ENCODE data around the gene XPO5. TPM values are rescaled to one million over a fixed set of nuclear protein-coding genes. Genes with fewer than 3 reads are reported as not detected.

XPO5 gene
- total and polyA plus RNA-seq, 12 donors = 10.9 to 70.6 (median 21.9) TPM

DNA sequence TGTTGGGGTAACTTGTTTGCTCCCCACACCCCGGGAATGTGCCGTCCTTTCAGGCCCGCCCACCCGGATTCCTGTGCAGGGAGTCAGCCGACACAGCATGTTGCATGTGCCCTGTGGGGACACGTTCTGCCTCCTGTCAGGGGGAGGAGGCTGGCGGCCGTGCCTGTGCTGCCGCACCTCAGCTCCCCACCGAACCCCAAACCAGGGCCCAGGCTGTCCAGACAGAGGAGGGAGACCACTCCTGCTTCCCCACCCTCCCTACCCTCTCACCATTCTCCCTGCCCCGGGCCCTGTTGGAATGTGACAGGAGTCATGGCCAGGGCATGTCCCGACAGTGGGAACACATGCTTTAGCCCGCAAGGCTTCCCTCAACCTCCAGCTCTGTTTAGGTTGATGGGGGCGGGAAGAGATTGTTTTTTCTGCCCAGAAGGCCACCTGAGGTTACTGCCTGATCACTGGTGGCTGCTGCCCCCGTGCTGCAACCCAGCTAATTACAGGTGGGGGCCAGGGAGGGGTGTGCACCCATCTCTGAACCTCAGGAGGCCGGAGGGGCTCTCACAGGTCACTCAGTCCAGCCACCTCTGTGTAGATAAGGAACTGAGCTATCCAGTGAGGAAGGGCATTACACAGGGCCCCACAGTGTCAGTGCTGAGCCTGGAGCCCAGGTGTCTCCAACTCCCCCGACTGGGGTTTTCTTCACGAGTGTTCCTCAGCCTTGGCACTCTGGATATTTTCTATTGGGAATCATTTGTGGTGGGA is 79.3 kb downstream of the XPO5 start:
- no peaks in the 10 kb centered on the region for H3K27me3 ChIP-seq
- H3K36me3 ChIP-seq (replicated peaks in 1 of 2) = peaks cover 0 to 36% of the 10 kb centered on the region in 2 donors
- no peaks in the 10 kb centered on the region for H3K9me3 ChIP-seq (replicated peaks in 1 of 3)
- DNase-seq = peak in 6 of 7 donors; percentile 40 to 67 (median 50)
- no peak overlapping the region for H3K4me3 ChIP-seq
- intact Hi-C loops (cut with DNase I) = loop anchor here (5.0 kb wide), 2 partner anchors 44 to 114 kb away; no protein-coding TSS in a partner anchor
- H3K4me1 ChIP-seq (replicated peaks in 1 of 2) = peaks cover 24 to 29% of the 10 kb centered on the region in 2 donors
- 34 to 43% (median 39%) methylated on average over 9 to 18 of the region's 18 CpGs for WGBS, 4 donors
- peak overlapping the region in 1 of 5 donors; percentile 13 for H3K27ac ChIP-seq
- TF ChIP-seq, protein P1, sequence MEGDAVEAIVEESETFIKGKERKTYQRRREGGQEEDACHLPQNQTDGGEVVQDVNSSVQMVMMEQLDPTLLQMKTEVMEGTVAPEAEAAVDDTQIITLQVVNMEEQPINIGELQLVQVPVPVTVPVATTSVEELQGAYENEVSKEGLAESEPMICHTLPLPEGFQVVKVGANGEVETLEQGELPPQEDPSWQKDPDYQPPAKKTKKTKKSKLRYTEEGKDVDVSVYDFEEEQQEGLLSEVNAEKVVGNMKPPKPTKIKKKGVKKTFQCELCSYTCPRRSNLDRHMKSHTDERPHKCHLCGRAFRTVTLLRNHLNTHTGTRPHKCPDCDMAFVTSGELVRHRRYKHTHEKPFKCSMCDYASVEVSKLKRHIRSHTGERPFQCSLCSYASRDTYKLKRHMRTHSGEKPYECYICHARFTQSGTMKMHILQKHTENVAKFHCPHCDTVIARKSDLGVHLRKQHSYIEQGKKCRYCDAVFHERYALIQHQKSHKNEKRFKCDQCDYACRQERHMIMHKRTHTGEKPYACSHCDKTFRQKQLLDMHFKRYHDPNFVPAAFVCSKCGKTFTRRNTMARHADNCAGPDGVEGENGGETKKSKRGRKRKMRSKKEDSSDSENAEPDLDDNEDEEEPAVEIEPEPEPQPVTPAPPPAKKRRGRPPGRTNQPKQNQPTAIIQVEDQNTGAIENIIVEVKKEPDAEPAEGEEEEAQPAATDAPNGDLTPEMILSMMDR (IDR thresholded peaks at IDR 0.05) = peak; percentile 46 to 67 (median 62)
- TF ChIP-seq POLR2A (IDR thresholded peaks at IDR 0.05) = no peak

DNA sequence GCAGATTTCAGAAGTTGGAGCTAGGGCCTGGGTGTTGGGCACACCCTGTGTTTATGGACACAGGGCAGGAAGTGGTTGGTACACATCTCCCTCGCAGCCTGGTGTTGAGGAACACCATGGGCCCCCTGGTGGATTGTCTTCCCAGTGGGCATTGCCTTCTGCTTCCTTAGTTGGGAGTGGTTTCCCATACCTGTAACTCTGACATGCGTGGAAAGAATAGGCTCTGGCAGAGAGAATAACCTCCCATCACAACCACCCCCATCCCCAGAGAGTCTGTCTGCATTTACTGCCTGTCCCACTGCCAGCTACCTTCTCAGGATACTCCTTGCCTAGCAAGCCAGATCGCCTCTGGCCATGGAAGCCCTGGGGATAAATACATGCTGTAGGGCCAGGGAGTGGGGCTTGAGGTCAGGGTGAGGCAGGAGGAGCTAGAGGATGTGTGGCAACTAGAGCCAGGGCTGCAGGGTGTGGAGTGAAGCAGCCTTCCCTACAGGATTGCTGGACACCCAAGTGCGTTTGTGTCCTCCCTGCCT is 80.4 kb downstream of the XPO5 start:
- Histone ChIP-seq H3K4me1 (replicated peaks in 1 of 2) (peaks cover 25 to 29% of the 10 kb centered on the region in 2 donors), H3K27me3 (no peaks in the 10 kb centered on the region), H3K9me3 (replicated peaks in 1 of 3) (no peaks in the 10 kb centered on the region), H3K36me3 (replicated peaks in 1 of 2) (peaks cover 0 to 26% of the 10 kb centered on the region in 2 donors), H3K27ac (no peak overlapping the region), H3K4me3 (no peak overlapping the region)
- DNase-seq = no peak
- TF ChIP-seq, protein P1 (IDR thresholded peaks at IDR 0.05) = no peak
- TF ChIP-seq POLR2A (IDR thresholded peaks at IDR 0.05) = no peak
- 74 to 100% (median 82%) methylated on average over 1 to 4 of the region's 4 CpGs for whole genome bisulfite sequencing, 4 donors
- intact Hi-C loops (cut with DNase I) = loop anchor here (5.0 kb wide), 2 partner anchors 43 to 113 kb away; no protein-coding TSS in a partner anchor

DNA sequence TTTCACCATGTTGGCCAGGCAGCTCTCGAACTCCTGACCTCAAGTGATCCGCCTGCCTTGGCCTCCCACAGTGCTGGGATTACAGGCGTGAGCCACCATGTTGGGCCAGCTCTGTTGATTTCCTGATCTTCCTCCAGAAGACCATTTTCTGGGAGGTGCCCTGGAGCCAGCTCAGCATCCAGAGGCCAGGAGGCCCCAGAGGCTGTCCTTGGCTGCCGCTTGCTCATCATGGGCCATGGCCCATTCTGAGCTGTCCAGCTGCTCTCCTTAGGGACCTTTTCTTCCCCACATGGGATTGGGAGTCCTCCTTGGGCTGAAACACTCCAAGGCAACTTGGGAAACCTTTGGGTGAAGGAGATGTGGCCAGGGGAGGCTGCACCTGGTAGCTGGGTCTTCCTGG is 81.1 kb downstream of the XPO5 start:
- Histone ChIP-seq H3K36me3 (replicated peaks in 1 of 2) (peaks cover 0 to 19% of the 10 kb centered on the region in 2 donors), H3K4me3 (no peak overlapping the region), H3K9me3 (replicated peaks in 1 of 3) (no peaks in the 10 kb centered on the region), H3K27ac (no peak overlapping the region), H3K4me1 (replicated peaks in 1 of 2) (peaks cover 26 to 29% of the 10 kb centered on the region in 2 donors), H3K27me3 (no peaks in the 10 kb centered on the region)
- intact Hi-C loops (cut with DNase I) = loop anchor here (5.0 kb wide), 2 partner anchors 42 to 112 kb away; no protein-coding TSS in a partner anchor
- no peak for DNase-seq
- 83 to 89% (median 88%) methylated on average over 3 to 4 of the region's 4 CpGs for WGBS, 4 donors
- TF ChIP-seq POLR2A (IDR thresholded peaks at IDR 0.05) = no peak

DNA sequence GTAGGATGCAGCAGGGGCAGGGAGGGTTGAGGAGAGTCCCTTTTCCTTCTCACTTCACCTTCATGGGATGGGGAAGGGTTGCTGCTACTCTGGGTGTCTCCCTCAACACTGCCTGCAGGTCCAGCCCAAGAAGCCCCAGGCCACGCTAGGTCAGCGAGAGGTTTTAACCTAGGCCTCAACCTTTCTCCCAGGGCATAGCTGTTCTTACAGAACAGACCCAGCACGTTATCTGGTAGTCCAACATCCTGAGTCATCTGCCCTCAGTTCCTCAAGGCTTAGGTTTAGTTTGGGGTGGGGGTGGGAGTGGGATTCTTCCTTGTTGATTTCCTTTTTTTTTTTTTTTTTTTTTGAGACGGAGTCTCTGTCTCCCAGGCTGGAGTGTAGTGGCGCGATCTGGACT is 81.5 kb downstream of the XPO5 start:
- H3K4me3 ChIP-seq = no peak overlapping the region
- no peak for TF ChIP-seq POLR2A (IDR thresholded peaks at IDR 0.05)
- TF ChIP-seq, protein P1 (IDR thresholded peaks at IDR 0.05) = no peak
- H3K27ac ChIP-seq = no peak overlapping the region
- 77 to 89% (median 86%) methylated on average over 5 to 6 of the region's 6 CpGs for WGBS, 4 donors
- no peak for DNase-seq
- H3K27me3 ChIP-seq = no peaks in the 10 kb centered on the region
- peaks cover 0 to 14% of the 10 kb centered on the region in 2 donors for H3K36me3 ChIP-seq (replicated peaks in 1 of 2)
- peaks cover 29 to 30% of the 10 kb centered on the region in 2 donors for H3K4me1 ChIP-seq (replicated peaks in 1 of 2)
- no peaks in the 10 kb centered on the region for H3K9me3 ChIP-seq (replicated peaks in 1 of 3)
- intact Hi-C loops (cut with DNase I) = no loop called here

All from adrenal gland (tissue), 12 donors.